GM12878 (cell line): Measurements from ENCODE around the gene IQGAP3.

ENCODE experiments used
- CBX5 ChIP-seq: sonication (generic); IDR thresholded peaks from 2 replicates; pipeline ENCODE4 v1.6.1; 2016; ENCODE audit warnings: low read depth, moderate library complexity, mild to moderate bottlenecking, inconsistent platforms
- IKZF1 ChIP-seq: fragments of 450-650 bp; conservative IDR thresholded peaks from 2 replicates; pipeline ENCODE4 v1.6.1; 2017; ENCODE audit warnings: antibody characterized with exemption, mild to moderate bottlenecking
- KDM1A ChIP-seq: fragments of 200-600 bp; sonication (generic); IDR thresholded peaks from 2 replicates; pipeline ENCODE4 v1.6.1; 2016; ENCODE audit warnings: borderline replicate concordance
- MAX ChIP-seq: IDR thresholded peaks from 2 replicates; pipeline ENCODE4 v1.6.1; 2012; ENCODE audit warnings: low read depth, low read length, improper control_type of control experiment
- MYC ChIP-seq: IDR thresholded peaks from 2 replicates; pipeline ENCODE4 v1.6.1; 2011; ENCODE audit warnings: mild to moderate bottlenecking, low read length, moderate library complexity, inconsistent platforms; ENCODE audit not compliant: insufficient read depth, insufficient replicate concordance, insufficient read length, severe bottlenecking
- PAX8 ChIP-seq: fragments of 450-650 bp; IDR thresholded peaks from 2 replicates; pipeline ENCODE4 v1.6.1; 2017; ENCODE audit warnings: mild to moderate bottlenecking, moderate library complexity
- POLR2A ChIP-seq: IDR thresholded peaks from 2 replicates; pipeline ENCODE4 v1.6.1; 2011; ENCODE audit warnings: low read depth, mild to moderate bottlenecking, low read length
- RAD21 ChIP-seq: IDR thresholded peaks from 2 replicates; pipeline ENCODE4 v1.6.1; 2011; ENCODE audit warnings: mild to moderate bottlenecking, low read depth, low read length, moderate library complexity; ENCODE audit not compliant: insufficient read depth
- SMAD1 ChIP-seq: fragments of 450-650 bp; IDR thresholded peaks from 2 replicates; pipeline ENCODE4 v1.6.1; 2018; ENCODE audit warnings: mild to moderate bottlenecking, low read depth; ENCODE audit not compliant: partially characterized antibody
- TAF1 ChIP-seq: IDR thresholded peaks from 2 replicates; pipeline ENCODE4 v1.6.1; 2011; ENCODE audit warnings: mild to moderate bottlenecking, low read depth, low read length, borderline replicate concordance
- TARDBP ChIP-seq: IDR thresholded peaks from 2 replicates; pipeline ENCODE4 v1.6.1; 2016; ENCODE audit warnings: borderline replicate concordance
- YBX1 ChIP-seq: fragments of 450-650 bp; IDR thresholded peaks from 2 replicates; pipeline ENCODE4 v1.6.1; 2016; ENCODE audit warnings: antibody characterized with exemption
- ZNF274 ChIP-seq: IDR thresholded peaks from one replicate; pipeline ENCODE4 v1.8.0; 2011; ENCODE audit not compliant: insufficient read length, insufficient read depth
- ZNF384 ChIP-seq: IDR thresholded peaks from 2 replicates; pipeline ENCODE4 v1.6.1; 2012; ENCODE audit warnings: low read depth, mild to moderate bottlenecking, low read length, improper control_type of control experiment, borderline replicate concordance

GRCh38 chr1:156478250-156478627, 94.1 kb downstream of the IQGAP3 start:
- TF ChIP-seq TARDBP (no peak), MAX (no peak), RAD21 (no peak), PAX8 (no peak), ZNF384 (no peak), POLR2A (peak; percentile 47; the same call in 1 of the 2 replicates), MYC (no peak), SMAD1 (no peak), CBX5 (no peak), YBX1 (no peak), TAF1 (no peak), IKZF1 (no peak), ZNF274 (no peak), KDM1A (no peak)
